Stimulated activated naive CD8-positive, alpha-beta T cell treated with anti-CD3 and anti-CD28 coated beads, Interleukin-15, Interleukin-2, amounts not matched to agents 100 ng/mL and 50 ng/mL, for 24 hours (primary cell): ENCODE results near the gene KPTN.

Source experiments
- H3K27ac Mint-ChIP-seq: one replicate; pipeline ENCODE4 v1.8.0; 2021; ENCODE audit warnings: mild to moderate bottlenecking, mixed read lengths
- H3K27me3 Mint-ChIP-seq: one replicate; pipeline ENCODE4 v1.8.0; 2021; ENCODE audit warnings: mixed read lengths
- H3K36me3 Mint-ChIP-seq: one replicate; pipeline ENCODE4 v1.8.0; 2021; ENCODE audit warnings: low read depth, mixed read lengths
- H3K4me1 Mint-ChIP-seq: one replicate; pipeline ENCODE4 v1.8.0; 2021; ENCODE audit warnings: low read depth, mixed read lengths
- H3K4me3 Mint-ChIP-seq: one replicate; pipeline ENCODE4 v1.8.0; 2021; ENCODE audit warnings: mild to moderate bottlenecking, mixed read lengths
- H3K9me3 Mint-ChIP-seq: one replicate; pipeline ENCODE4 v1.8.0; 2021; ENCODE audit warnings: mixed read lengths

KPTN gene

DNA sequence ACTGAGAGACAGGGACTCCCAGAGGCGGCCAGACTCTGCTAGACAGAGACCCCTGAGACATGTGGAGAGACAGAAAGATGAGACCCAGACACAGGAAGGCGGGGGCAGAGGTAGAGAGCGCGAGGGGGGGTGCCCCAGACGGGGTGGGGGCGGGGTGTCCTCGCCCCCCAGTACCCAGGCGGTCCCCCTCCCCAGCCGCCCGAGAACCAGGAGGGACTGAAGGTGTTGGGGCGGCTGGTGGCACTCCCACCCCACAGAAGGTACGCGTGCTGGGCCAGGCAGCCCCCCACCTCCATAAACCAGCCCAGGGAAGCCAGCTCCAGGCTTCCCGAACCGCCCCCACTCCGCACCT lies 12.7 kb downstream of the KPTN start:
- peaks cover 13% of the 10 kb centered on the region for H3K4me1 Mint-ChIP-seq
- H3K4me3 Mint-ChIP-seq: no peak overlapping the region
- H3K27me3 Mint-ChIP-seq: peaks cover 45% of the 10 kb centered on the region
- no peak overlapping the region for H3K27ac Mint-ChIP-seq
- no peaks in the 10 kb centered on the region for H3K9me3 Mint-ChIP-seq
- H3K36me3 Mint-ChIP-seq: no peaks in the 10 kb centered on the region

DNA sequence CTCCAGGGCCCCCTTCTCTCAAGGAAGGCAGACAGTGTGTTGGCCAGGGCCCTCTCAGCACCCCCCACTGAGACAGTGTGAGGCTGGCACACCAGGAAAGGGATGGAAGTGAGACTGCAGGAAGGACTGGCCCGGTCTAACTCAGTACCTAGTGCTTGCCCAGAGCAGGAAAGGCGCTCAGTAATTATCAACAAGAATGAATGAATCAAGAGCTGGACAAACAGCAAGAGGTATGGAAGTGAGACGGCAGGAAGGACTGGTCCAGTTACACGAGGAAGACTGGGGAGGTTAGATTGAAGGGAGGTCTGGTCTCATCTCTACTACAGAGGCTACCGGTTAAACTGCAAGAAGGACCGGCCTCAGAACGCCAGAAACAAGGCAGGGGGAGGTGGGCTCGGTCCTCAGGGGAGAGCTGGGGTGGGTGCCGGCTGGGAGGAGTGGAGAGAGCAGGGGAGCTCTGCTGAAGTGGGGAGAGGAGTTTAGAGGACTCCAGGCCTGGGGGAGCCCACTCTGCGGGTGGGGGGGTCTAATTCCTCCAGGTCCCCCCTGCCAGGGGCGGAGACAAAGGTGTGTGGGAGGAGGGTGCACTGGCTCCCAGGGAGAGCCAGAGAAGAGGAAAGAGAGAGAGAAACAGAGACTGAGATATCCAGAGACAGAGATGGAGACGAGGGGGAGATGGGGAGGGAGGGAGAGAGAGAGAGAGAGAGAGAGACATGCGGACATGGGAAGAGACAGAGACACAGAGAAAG lies 13.4 kb downstream of the KPTN start:
- Mint-ChIP-seq H3K4me3 (no peak overlapping the region), H3K9me3 (no peaks in the 10 kb centered on the region), H3K27me3 (peaks cover 45% of the 10 kb centered on the region), H3K4me1 (peaks cover 13% of the 10 kb centered on the region), H3K27ac (no peak overlapping the region), H3K36me3 (no peaks in the 10 kb centered on the region)

DNA sequence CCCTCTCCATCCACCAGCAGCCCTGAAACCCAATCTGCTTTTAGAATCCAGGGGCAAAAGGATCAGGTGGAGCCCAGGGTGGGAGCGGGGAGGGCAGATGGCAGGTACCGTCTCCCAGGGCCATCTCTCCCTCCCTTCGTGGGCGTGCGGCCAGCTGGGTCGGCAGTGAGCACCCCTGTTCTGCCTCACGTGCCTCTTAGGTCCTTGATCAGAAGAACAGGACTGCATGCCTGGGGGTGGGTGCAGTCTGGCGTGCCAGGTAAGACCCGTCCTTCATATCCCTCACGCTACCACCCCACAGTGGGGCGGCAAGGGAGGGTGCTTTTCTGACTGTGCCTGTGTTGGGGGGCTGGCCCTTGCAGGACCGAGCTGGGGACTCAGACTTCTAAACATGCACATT lies 14.3 kb downstream of the KPTN start:
- Mint-ChIP-seq H3K27me3 (peaks cover 50% of the 10 kb centered on the region), H3K36me3 (no peaks in the 10 kb centered on the region)

GRCh38 chr19:47469363-47469700 lies 14.7 kb downstream of the KPTN start:
- H3K36me3 Mint-ChIP-seq: no peaks in the 10 kb centered on the region
- peaks cover 13% of the 10 kb centered on the region for H3K4me1 Mint-ChIP-seq
- H3K27ac Mint-ChIP-seq: no peak overlapping the region
- peaks cover 54% of the 10 kb centered on the region for H3K27me3 Mint-ChIP-seq
- no peaks in the 10 kb centered on the region for H3K9me3 Mint-ChIP-seq
- H3K4me3 Mint-ChIP-seq: no peak overlapping the region

More for the DNA sequence above, 14.3 kb downstream of the KPTN start:
- H3K4me3 Mint-ChIP-seq: no peak overlapping the region
- no peaks in the 10 kb centered on the region for H3K9me3 Mint-ChIP-seq
- peaks cover 13% of the 10 kb centered on the region for H3K4me1 Mint-ChIP-seq
- H3K27ac Mint-ChIP-seq: no peak overlapping the region

- H3K9me3 Mint-ChIP-seq: no peaks in the 10 kb centered on the region
- H3K27me3 Mint-ChIP-seq: peaks cover 56% of the 10 kb centered on the region
- H3K36me3 Mint-ChIP-seq: no peaks in the 10 kb centered on the region
- H3K4me3 Mint-ChIP-seq: no peak overlapping the region
- H3K4me1 Mint-ChIP-seq: peaks cover 13% of the 10 kb centered on the region
- H3K27ac Mint-ChIP-seq: no peak overlapping the region
These were observed 16.1 kb downstream of the KPTN start for GRCh38 chr19:47467914-47468313.

DNA sequence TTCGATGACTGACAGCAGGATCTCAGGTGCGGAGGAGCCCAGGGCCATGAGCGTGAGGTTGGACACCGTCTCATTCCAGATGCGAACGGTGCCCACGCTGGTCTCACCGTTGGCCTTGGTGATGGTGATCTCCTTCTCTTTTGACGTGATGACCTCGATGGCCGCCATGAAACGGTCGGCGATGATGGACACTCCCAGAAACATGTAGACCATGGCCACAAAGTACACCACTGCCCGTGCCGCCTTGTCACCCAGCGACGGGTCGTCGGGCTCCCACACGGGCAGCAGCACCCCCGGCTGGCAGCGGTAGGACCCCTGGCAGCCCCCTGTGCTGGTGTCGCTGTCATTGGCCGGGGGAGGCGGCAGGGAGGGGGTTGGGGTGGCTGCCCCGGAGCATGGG lies 18.1 kb downstream of the KPTN start:
- Mint-ChIP-seq H3K27me3 (peaks cover 52% of the 10 kb centered on the region), H3K4me3 (no peak overlapping the region), H3K9me3 (no peaks in the 10 kb centered on the region), H3K4me1 (peaks cover 5% of the 10 kb centered on the region), H3K36me3 (no peaks in the 10 kb centered on the region), H3K27ac (no peak overlapping the region)

GRCh38 chr19:47464675-47465419 lies 19.2 kb downstream of the KPTN start:
- no peaks in the 10 kb centered on the region for H3K36me3 Mint-ChIP-seq
- H3K27ac Mint-ChIP-seq: no peak overlapping the region
- H3K4me1 Mint-ChIP-seq: no peaks in the 10 kb centered on the region
- peaks cover 40% of the 10 kb centered on the region for H3K27me3 Mint-ChIP-seq
- no peaks in the 10 kb centered on the region for H3K9me3 Mint-ChIP-seq
- no peak overlapping the region for H3K4me3 Mint-ChIP-seq

DNA sequence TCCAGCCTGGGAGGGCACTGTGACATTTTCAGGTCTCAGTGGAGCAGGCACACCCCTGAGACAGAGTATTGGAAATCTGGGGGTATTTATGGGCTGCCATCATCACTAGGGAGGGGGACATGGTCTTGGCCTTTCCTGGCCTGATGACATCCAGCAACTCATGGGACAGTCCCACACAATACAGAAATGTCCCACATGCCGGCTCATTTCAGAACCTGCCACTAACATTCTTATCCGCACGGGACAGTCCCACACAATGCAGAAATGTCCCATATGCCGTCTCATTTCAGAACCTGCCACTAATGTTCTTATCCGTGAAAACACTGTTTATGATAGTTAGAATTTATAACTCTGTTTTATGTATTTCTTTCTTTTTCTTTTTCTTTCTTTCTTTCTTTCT lies 22.1 kb downstream of the KPTN start:
- no peaks in the 10 kb centered on the region for H3K36me3 Mint-ChIP-seq
- H3K27me3 Mint-ChIP-seq: peaks cover 20% of the 10 kb centered on the region
- H3K27ac Mint-ChIP-seq: no peak overlapping the region
- no peaks in the 10 kb centered on the region for H3K4me1 Mint-ChIP-seq
- H3K4me3 Mint-ChIP-seq: no peak overlapping the region
- H3K9me3 Mint-ChIP-seq: no peaks in the 10 kb centered on the region

- Mint-ChIP-seq H3K27ac (no peak overlapping the region), H3K4me3 (no peak overlapping the region), H3K4me1 (no peaks in the 10 kb centered on the region), H3K27me3 (peaks cover 34% of the 10 kb centered on the region), H3K9me3 (no peaks in the 10 kb centered on the region), H3K36me3 (no peaks in the 10 kb centered on the region)
These were observed 24.5 kb downstream of the KPTN start for GRCh38 chr19:47459477-47459876.

GRCh38 chr19:47458672-47459071 lies 25.3 kb downstream of the KPTN start:
- H3K36me3 Mint-ChIP-seq: no peaks in the 10 kb centered on the region
- H3K4me1 Mint-ChIP-seq: no peaks in the 10 kb centered on the region
- H3K9me3 Mint-ChIP-seq: no peaks in the 10 kb centered on the region
- H3K4me3 Mint-ChIP-seq: no peak overlapping the region
- no peak overlapping the region for H3K27ac Mint-ChIP-seq
- peaks cover 36% of the 10 kb centered on the region for H3K27me3 Mint-ChIP-seq

- Mint-ChIP-seq H3K9me3 (no peaks in the 10 kb centered on the region), H3K27me3 (peaks cover 33% of the 10 kb centered on the region), H3K4me1 (no peaks in the 10 kb centered on the region), H3K27ac (no peak overlapping the region), H3K36me3 (no peaks in the 10 kb centered on the region), H3K4me3 (no peak overlapping the region)
These were observed 27.1 kb downstream of the KPTN start for GRCh38 chr19:47456721-47457474.

DNA sequence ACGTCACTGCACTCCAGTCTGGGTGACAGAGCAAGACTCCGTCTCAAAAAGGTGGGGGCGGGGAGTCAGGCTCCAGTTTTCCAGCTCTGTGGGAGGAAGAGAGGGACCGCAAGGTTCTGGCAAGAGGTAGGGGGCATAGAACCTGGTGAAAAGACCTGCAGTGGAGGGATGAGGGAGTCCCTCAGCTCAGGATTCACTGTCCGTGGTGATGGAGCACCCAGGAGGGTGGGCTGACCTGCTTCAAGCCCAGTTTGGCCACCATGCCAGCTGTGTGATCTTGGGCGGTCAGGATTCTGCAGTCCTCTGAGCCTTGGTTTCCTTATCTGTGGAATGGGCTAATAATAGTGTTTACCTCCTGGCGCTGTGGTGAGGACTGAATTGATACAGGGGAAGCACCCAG lies 33.5 kb downstream of the KPTN start:
- Mint-ChIP-seq H3K27ac (no peak overlapping the region), H3K4me1 (peaks cover 17% of the 10 kb centered on the region), H3K4me3 (no peak overlapping the region), H3K27me3 (peaks cover 56% of the 10 kb centered on the region), H3K9me3 (no peaks in the 10 kb centered on the region), H3K36me3 (no peaks in the 10 kb centered on the region)

GRCh38 chr19:47448360-47448727 lies 35.7 kb downstream of the KPTN start:
- Mint-ChIP-seq H3K27ac (no peak overlapping the region), H3K4me3 (no peak overlapping the region), H3K36me3 (no peaks in the 10 kb centered on the region), H3K4me1 (peaks cover 38% of the 10 kb centered on the region), H3K9me3 (no peaks in the 10 kb centered on the region), H3K27me3 (peaks cover 58% of the 10 kb centered on the region)

GRCh38 chr19:47447470-47448359 lies 36.3 kb downstream of the KPTN start:
- Mint-ChIP-seq H3K27me3 (peaks cover 64% of the 10 kb centered on the region), H3K9me3 (no peaks in the 10 kb centered on the region), H3K4me1 (peaks cover 43% of the 10 kb centered on the region), H3K4me3 (no peak overlapping the region), H3K36me3 (no peaks in the 10 kb centered on the region), H3K27ac (no peak overlapping the region)
